ENCODE data around the gene TBX21.

DNA sequence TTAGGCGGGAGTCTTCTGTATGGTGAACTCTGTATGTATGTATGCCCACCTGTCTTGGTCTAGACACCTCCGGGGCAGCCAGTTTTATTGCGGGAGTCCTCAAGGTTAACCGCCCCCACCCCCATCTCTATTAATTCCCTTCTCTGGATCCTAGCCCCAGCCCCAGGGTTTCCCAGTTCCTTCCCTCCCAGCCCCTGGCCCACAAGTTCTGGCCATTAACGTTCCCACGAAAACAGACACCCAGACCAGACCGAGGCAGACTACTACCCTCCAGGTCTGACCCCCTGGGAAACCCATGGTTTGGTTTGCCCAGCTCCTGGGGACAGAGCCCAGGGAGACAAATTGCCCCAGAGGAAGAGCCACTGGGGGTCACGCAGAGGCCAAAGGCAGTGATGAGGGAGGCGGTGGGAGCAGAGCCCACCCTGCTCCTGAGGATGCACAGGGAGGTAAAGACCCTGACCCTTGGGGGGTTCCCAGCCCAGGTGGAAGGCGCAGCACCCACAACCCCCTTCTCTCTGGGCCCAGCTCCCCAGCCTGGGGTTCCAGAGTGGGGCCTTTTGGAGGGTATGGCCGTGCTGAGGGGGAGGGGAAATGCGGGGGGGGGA lies 30.5 kb upstream of the TBX21 start:
- TF ChIP-seq EZH2phosphoT487 (IDR thresholded peaks at IDR 0.05; ENCODE audit: unreplicated experiment) = no peak
- TF ChIP-seq, protein P1, sequence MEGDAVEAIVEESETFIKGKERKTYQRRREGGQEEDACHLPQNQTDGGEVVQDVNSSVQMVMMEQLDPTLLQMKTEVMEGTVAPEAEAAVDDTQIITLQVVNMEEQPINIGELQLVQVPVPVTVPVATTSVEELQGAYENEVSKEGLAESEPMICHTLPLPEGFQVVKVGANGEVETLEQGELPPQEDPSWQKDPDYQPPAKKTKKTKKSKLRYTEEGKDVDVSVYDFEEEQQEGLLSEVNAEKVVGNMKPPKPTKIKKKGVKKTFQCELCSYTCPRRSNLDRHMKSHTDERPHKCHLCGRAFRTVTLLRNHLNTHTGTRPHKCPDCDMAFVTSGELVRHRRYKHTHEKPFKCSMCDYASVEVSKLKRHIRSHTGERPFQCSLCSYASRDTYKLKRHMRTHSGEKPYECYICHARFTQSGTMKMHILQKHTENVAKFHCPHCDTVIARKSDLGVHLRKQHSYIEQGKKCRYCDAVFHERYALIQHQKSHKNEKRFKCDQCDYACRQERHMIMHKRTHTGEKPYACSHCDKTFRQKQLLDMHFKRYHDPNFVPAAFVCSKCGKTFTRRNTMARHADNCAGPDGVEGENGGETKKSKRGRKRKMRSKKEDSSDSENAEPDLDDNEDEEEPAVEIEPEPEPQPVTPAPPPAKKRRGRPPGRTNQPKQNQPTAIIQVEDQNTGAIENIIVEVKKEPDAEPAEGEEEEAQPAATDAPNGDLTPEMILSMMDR (conservative IDR thresholded peaks at IDR 0.05; ENCODE audit: low read depth in 2 of 2) = no peak
- TF ChIP-seq, protein P2, sequence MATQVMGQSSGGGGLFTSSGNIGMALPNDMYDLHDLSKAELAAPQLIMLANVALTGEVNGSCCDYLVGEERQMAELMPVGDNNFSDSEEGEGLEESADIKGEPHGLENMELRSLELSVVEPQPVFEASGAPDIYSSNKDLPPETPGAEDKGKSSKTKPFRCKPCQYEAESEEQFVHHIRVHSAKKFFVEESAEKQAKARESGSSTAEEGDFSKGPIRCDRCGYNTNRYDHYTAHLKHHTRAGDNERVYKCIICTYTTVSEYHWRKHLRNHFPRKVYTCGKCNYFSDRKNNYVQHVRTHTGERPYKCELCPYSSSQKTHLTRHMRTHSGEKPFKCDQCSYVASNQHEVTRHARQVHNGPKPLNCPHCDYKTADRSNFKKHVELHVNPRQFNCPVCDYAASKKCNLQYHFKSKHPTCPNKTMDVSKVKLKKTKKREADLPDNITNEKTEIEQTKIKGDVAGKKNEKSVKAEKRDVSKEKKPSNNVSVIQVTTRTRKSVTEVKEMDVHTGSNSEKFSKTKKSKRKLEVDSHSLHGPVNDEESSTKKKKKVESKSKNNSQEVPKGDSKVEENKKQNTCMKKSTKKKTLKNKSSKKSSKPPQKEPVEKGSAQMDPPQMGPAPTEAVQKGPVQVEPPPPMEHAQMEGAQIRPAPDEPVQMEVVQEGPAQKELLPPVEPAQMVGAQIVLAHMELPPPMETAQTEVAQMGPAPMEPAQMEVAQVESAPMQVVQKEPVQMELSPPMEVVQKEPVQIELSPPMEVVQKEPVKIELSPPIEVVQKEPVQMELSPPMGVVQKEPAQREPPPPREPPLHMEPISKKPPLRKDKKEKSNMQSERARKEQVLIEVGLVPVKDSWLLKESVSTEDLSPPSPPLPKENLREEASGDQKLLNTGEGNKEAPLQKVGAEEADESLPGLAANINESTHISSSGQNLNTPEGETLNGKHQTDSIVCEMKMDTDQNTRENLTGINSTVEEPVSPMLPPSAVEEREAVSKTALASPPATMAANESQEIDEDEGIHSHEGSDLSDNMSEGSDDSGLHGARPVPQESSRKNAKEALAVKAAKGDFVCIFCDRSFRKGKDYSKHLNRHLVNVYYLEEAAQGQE (IDR thresholded peaks at IDR 0.05; ENCODE audit: unreplicated experiment) = no peak
